OCI-LY3 (cell line): ENCODE measurements around the gene ARHGEF10L.

Experiments used
- H2AFZ ChIP-seq: fragments of 200-600, 300-600 bp; shearing (Covaris generic); 2 replicates; pipeline ENCODE4 v1.6.0; 2014; ENCODE audit warnings: antibody characterized with exemption, low read depth, low read length
- H3K27ac ChIP-seq: fragments of 200-600, 300-600 bp; sonication (generic); 2 replicates; pipeline ENCODE4 v1.5.1; 2014; ENCODE audit warnings: mild to moderate bottlenecking, low read length, moderate library complexity, mixed read lengths
- H3K27me3 ChIP-seq: fragments of 200-600, 300-600 bp; sonication (generic); 2 replicates; pipeline ENCODE4 v1.6.1; 2014; ENCODE audit warnings: low read depth, low read length, mixed read lengths
- H3K36me3 ChIP-seq: fragments of 200-600, 300-600 bp; sonication (generic); replicated peaks from 2 replicates; pipeline ENCODE3; 2014; ENCODE audit warnings: low read depth, low read length, mixed read lengths
- H3K4me1 ChIP-seq: fragments of 300-600, 200-600 bp; sonication (generic); 2 replicates; pipeline ENCODE4 v1.6.1; 2014; ENCODE audit warnings: low read length, mixed read lengths
- H3K4me2 ChIP-seq: fragments of 200-600, 300-600 bp; sonication (generic); 2 replicates; pipeline ENCODE4 v1.6.1; 2014; ENCODE audit warnings: low read length, mixed read lengths
- H3K4me3 ChIP-seq: fragments of 300-600, 200-600 bp; sonication (generic); 2 replicates; pipeline ENCODE4 v1.5.1; 2014; ENCODE audit warnings: antibody characterized with exemption, mild to moderate bottlenecking, low read length, moderate library complexity
- H3K79me2 ChIP-seq: fragments of 300-600, 200-600 bp; shearing (Covaris generic); 2 replicates; pipeline ENCODE4 v1.6.1; 2014; ENCODE audit warnings: mild to moderate bottlenecking, low read length, mixed read lengths
- H3K9ac ChIP-seq: fragments of 300-600, 200-600 bp; shearing (Covaris generic); 2 replicates; pipeline ENCODE4 v1.6.0; 2014; ENCODE audit warnings: mild to moderate bottlenecking, low read length, moderate library complexity
- H3K9me3 ChIP-seq: fragments of 200-600, 300-600 bp; shearing (Covaris generic); 2 replicates; pipeline ENCODE4 v1.6.1; 2014; ENCODE audit warnings: low read length, mixed read lengths; ENCODE audit not compliant: insufficient read depth
- H4K20me1 ChIP-seq: fragments of 200-600, 300-600 bp; sonication (generic); 2 replicates; pipeline ENCODE4 v1.6.1; 2016; ENCODE audit warnings: low read length, mixed read lengths; ENCODE audit not compliant: insufficient read depth
- CTCF ChIP-seq: fragments of 200-600, 300-600 bp; sonication (generic); IDR thresholded peaks from 2 replicates; pipeline ENCODE4 v1.5.1; 2014; ENCODE audit warnings: antibody characterized with exemption, low read length, low read depth
- EZH2phosphoT487 ChIP-seq: fragments of 200-600 bp; shearing (Covaris generic); IDR thresholded peaks from 2 replicates; pipeline ENCODE4 v1.6.1; 2018; ENCODE audit warnings: antibody characterized with exemption, mixed run types, low read depth

ARHGEF10L gene

GRCh38 chr1:17683598-17683997 is 144.1 kb downstream of the ARHGEF10L start:
- Histone ChIP-seq H3K4me2 (no peak overlapping the region), H3K9ac (no peak overlapping the region), H2AFZ (no peak overlapping the region), H3K27ac (no peak overlapping the region), H3K36me3 (no peaks in the 10 kb centered on the region), H3K9me3 (no peaks in the 10 kb centered on the region), H3K79me2 (no peaks in the 10 kb centered on the region), H3K27me3 (no peaks in the 10 kb centered on the region), H4K20me1 (no peaks in the 10 kb centered on the region), H3K4me3 (no peak overlapping the region), H3K4me1 (peaks cover 5% of the 10 kb centered on the region; the same call in 1 of the 2 replicates)
- TF ChIP-seq CTCF: no peak
- TF ChIP-seq EZH2phosphoT487: no peak

DNA sequence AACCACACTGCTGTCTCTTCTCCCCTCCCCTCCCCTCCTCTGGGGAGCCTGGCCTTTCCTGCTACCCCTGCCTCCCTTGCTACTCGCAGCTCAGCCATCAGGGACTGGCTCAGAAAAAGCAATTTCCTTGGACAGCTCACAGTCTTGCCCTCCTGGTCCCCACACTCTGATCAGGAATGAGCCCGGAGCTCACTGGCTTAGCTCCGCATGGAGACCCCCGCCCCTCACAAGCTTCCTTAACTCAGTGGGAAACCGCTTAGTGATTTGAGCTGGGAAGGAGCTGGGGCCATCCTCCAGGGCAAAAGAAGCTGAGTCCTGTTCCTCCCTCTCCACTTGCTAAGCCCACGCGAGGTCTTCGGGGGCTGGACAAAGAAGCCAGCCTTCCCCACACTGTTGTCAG is 145.3 kb downstream of the ARHGEF10L start:
- Histone ChIP-seq H3K4me3 (no peak overlapping the region), H4K20me1 (no peaks in the 10 kb centered on the region), H3K79me2 (no peaks in the 10 kb centered on the region), H3K4me2 (no peak overlapping the region), H3K9me3 (no peaks in the 10 kb centered on the region), H3K4me1 (peaks cover 5% of the 10 kb centered on the region; the same call in 1 of the 2 replicates), H3K27me3 (no peaks in the 10 kb centered on the region), H3K27ac (no peak overlapping the region), H3K36me3 (no peaks in the 10 kb centered on the region), H3K9ac (no peak overlapping the region), H2AFZ (no peak overlapping the region)
- no peak for TF ChIP-seq CTCF
- TF ChIP-seq EZH2phosphoT487: no peak

DNA sequence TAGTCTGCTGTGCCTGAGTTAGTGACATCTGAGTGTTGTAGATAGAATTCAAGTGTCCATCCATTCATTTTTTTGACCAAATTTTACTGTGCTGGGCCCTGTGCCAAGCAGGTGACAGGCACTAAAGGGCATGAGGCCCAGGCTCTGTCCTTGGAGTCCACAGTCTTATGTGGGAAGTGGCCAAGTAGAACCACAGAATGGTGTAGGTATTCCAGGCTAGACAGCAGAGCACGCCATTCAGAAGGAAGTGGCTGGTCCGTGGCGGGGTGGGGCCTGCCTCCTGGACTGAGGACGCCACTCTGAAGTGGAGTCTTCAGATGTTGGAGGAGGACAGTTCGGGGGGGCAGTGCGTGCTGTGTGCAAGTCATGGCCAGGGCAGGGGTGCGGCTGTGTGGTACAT is 146.8 kb downstream of the ARHGEF10L start:
- H3K27me3 ChIP-seq: no peaks in the 10 kb centered on the region
- no peak for TF ChIP-seq CTCF
- TF ChIP-seq EZH2phosphoT487: no peak
- H3K4me2 ChIP-seq: no peak overlapping the region
- no peak overlapping the region for H3K4me3 ChIP-seq
- H3K9ac ChIP-seq: no peak overlapping the region
- no peaks in the 10 kb centered on the region for H3K36me3 ChIP-seq
- H3K9me3 ChIP-seq: no peaks in the 10 kb centered on the region
- no peak overlapping the region for H2AFZ ChIP-seq
- no peak overlapping the region for H3K27ac ChIP-seq
- H3K79me2 ChIP-seq: no peaks in the 10 kb centered on the region
- peaks cover 5% of the 10 kb centered on the region; the same call in 1 of the 2 replicates for H3K4me1 ChIP-seq
- no peaks in the 10 kb centered on the region for H4K20me1 ChIP-seq

GRCh38 chr1:17687145-17687544 is 147.6 kb downstream of the ARHGEF10L start:
- Histone ChIP-seq H2AFZ (no peak overlapping the region), H4K20me1 (no peaks in the 10 kb centered on the region), H3K27ac (no peak overlapping the region), H3K4me3 (no peak overlapping the region), H3K79me2 (no peaks in the 10 kb centered on the region), H3K4me1 (peaks cover 5% of the 10 kb centered on the region; the same call in 1 of the 2 replicates), H3K36me3 (no peaks in the 10 kb centered on the region), H3K27me3 (no peaks in the 10 kb centered on the region), H3K9me3 (no peaks in the 10 kb centered on the region), H3K9ac (no peak overlapping the region), H3K4me2 (no peak overlapping the region)
- TF ChIP-seq CTCF: no peak
- TF ChIP-seq EZH2phosphoT487: no peak
